Measurements from ENCODE around the gene FABP1.

The FABP1 gene

DNA sequence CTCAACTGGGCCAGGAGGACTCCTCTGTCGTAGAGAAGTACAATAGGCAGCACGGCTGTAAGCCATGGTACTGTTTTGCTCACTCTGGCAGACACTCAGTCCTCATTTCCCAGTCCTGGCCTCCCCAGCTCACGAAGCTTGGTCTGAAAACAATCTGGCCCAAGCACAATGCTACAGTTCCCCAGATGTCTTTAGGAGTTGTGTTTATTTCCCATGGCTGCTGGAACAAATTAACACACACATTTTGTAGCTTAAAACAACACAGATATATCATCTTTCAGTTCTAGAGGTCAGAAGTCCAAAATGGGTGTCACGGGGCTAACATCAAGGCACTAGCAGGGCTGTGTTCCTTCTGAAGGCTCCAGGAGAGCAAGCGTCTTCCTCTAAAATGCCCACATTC lies 13.0 kb downstream of the FABP1 start:
- TF ChIP-seq CTCF (IDR thresholded peaks at IDR 0.05), result no peak
- Histone ChIP-seq H3K27ac (no peak overlapping the region), H3K4me3 (no peak overlapping the region)
- DNase-seq (ENCODE audit: low spot score), result no peak

GRCh38 chr2:88113069-88113468 lies 14.8 kb downstream of the FABP1 start:
- no peak for TF ChIP-seq CTCF (IDR thresholded peaks at IDR 0.05)
- Histone ChIP-seq H3K27ac (no peak overlapping the region), H3K4me3 (no peak overlapping the region)
- DNase-seq (ENCODE audit: low spot score), result no peak

- no peak for TF ChIP-seq CTCF (IDR thresholded peaks at IDR 0.05)
- Histone ChIP-seq H3K27ac (no peak overlapping the region), H3K4me3 (no peak overlapping the region)
- DNase-seq (ENCODE audit: low spot score), result no peak
These were observed 17.0 kb downstream of the FABP1 start for GRCh38 chr2:88110830-88111229.

GRCh38 chr2:88108796-88109195 lies 19.1 kb downstream of the FABP1 start:
- H3K4me3 ChIP-seq, result no peak overlapping the region
- no peak for DNase-seq (ENCODE audit: low spot score)
- no peak overlapping the region for H3K27ac ChIP-seq
- TF ChIP-seq CTCF (IDR thresholded peaks at IDR 0.05), result no peak

DNA sequence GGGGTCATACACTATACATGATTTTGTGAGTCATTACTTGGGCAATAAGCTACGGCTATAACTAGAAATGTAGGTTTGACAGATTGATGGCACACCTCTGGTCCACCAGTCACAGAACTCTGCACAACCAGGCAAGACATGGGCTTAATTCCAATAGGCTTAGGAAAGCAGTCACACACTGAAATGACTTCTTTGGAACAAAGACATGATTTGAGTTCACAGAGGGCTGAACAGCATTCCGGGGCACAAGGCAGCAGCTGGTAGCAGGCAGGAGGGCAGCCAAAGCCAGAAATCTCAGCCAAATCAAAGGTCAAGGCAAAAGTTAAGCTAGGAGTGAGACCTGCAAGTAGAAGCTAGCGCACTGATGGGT lies 27.4 kb downstream of the FABP1 start:
- Histone ChIP-seq H3K27ac (no peak overlapping the region), H3K4me3 (no peak overlapping the region)
- no peak for TF ChIP-seq CTCF (IDR thresholded peaks at IDR 0.05)
- DNase-seq (ENCODE audit: low spot score), result no peak

DNA sequence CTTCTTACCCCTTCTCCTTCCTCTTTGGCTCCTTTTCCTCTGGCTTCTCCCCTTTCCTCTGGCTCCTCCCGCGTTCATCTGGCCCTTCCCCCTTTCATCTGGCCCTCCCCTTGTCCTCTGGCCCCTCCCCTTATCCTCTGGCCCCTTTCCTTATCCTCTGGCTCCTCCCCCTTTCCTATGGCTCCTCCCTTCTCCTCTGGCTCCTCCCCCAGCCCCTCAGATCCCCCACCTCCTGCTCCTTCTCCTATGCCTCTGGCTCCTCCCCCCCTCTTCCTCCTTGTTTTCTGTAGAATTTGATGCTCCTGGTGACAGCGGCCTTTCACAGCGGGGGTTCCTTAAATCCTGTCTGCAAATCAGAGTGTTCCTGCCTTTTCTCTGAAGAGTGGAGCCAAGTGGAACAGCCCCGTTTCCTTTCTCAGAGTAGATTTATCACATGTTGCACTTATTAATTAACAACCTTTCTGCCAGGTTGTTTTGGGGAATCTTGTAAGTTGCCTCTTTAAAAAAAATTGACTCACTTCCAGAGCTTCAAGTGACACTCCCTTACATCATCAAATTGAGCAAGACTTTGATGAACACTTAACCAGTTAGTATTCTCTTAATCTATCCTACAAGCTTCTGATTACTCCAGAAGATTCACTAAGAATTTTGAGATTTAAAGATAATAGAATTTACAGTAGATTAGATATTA lies 27.9 kb downstream of the FABP1 start:
- Histone ChIP-seq H3K4me3 (no peak overlapping the region), H3K27ac (no peak overlapping the region)
- no peak for TF ChIP-seq CTCF (IDR thresholded peaks at IDR 0.05)
- DNase-seq (ENCODE audit: low spot score), result no peak

GRCh38 chr2:88098558-88098900 lies 29.3 kb downstream of the FABP1 start:
- DNase-seq (ENCODE audit: low spot score), result no peak
- no peak overlapping the region for H3K4me3 ChIP-seq
- no peak overlapping the region for H3K27ac ChIP-seq
- TF ChIP-seq CTCF (IDR thresholded peaks at IDR 0.05), result no peak

Data from coronary artery (tissue), 2 donors.